ENCODE results near the gene WSCD1. TPM values are rescaled to one million over a fixed set of nuclear protein-coding genes. Genes with fewer than 3 reads are reported as not detected.

The WSCD1 gene
- total and polyA plus RNA-seq, 2 donors (not counting 3 experiments of a cell fraction or from before 2014, with no cell fraction given) = 21.5 to 49.4 TPM

- intact Hi-C loops (cut with micrococcal nuclease) = no loop called here
- peaks cover 3 to 6% of the 10 kb centered on the region in 2 experiments for H3K36me3 ChIP-seq (ENCODE audit: control insufficient read depth in 2 of 2, extremely low read depth in 1 of 2, insufficient read depth in 2 of 2, low read length in 2 of 2)
- no peak overlapping the region for H3K4me2 ChIP-seq (ENCODE audit: insufficient read depth, low read length)
- FAIRE-seq (no peak), DNase-seq (ENCODE audit: low read depth, low spot score) (no peak)
- no TSS peak for BruUV-seq (replicated peaks)
- no peaks in the 10 kb centered on the region for H3K79me2 ChIP-seq (ENCODE audit: control insufficient read depth, insufficient read depth, low read length)
- peaks cover 11% of the 10 kb centered on the region for H3K4me1 ChIP-seq (ENCODE audit: control insufficient read depth, extremely low read depth, insufficient read depth, low read length)
- dilution Hi-C loops (cut with MboI; ENCODE audit: extremely low pct_ligation_motif_present, low sequenced_read_pairs) = no loop called here
- POLR2A ChIA-PET = no interaction called here
- no peak overlapping the region for H2AFZ ChIP-seq (ENCODE audit: low read depth, low read length)
- no peaks in the 10 kb centered on the region for H4K20me1 ChIP-seq (replicated peaks; ENCODE audit: control insufficient read depth, extremely low read depth, insufficient read depth, low read length)
- H3K4me3 ChIP-seq (replicated peaks in 1 of 3; ENCODE audit: insufficient read depth in 1 of 3, low read depth in 1 of 3, low read length in 3 of 3) = no peak overlapping the region
- no peak overlapping the region for H3K27ac ChIP-seq (ENCODE audit: insufficient read depth, low read depth, low read length)
- TF ChIP-seq CTCF (IDR thresholded peaks at IDR 0.05; ENCODE audit: extremely low read depth in 1 of 2, insufficient read depth in 1 of 2, low read depth in 1 of 2, low read length in 2 of 2) (no peak), POLR2AphosphoS5 (IDR thresholded peaks at IDR 0.05; ENCODE audit: insufficient read depth, low read depth, low read length) (no peak), JUN (IDR thresholded peaks at IDR 0.05; ENCODE audit: borderline replicate concordance, insufficient read depth, insufficient read length, low read depth) (no peak), POLR2A (IDR thresholded peaks at IDR 0.05; ENCODE audit: low read depth, low read length) (no peak), MYC (IDR thresholded peaks at IDR 0.05; ENCODE audit: low read depth, low read length) (no peak), GATA2 (IDR thresholded peaks at IDR 0.05; ENCODE audit: insufficient read depth, insufficient read length, low read depth, low read length) (no peak), MAX (IDR thresholded peaks at IDR 0.05; ENCODE audit: insufficient read depth, insufficient read length) (no peak), FOS (IDR thresholded peaks at IDR 0.05; ENCODE audit: borderline replicate concordance, insufficient read depth, low read length) (no peak), EZH2 (IDR thresholded peaks at IDR 0.05; ENCODE audit: borderline replicate concordance, low read depth, low read length, severe bottlenecking) (no peak)
- no peak overlapping the region for H3K9ac ChIP-seq (replicated peaks; ENCODE audit: extremely low read depth, insufficient read depth, low read length)
- H3K9me3 ChIP-seq (replicated peaks; ENCODE audit: control insufficient read depth, insufficient read depth, low read length) = no peaks in the 10 kb centered on the region
- no peaks in the 10 kb centered on the region for H3K9me1 ChIP-seq (replicated peaks; ENCODE audit: control insufficient read depth, extremely low read depth, insufficient read depth, low read length)
- CTCF ChIA-PET = no interaction called here
- H3K27me3 ChIP-seq (ENCODE audit: control insufficient read depth in 2 of 2, insufficient read depth in 2 of 2, low read length in 2 of 2) = no peaks in the 10 kb centered on the region
Measured at GRCh38 chr17:6108382-6108781, 38.2 kb downstream of the WSCD1 start.

All from endothelial cell of umbilical vein (primary cell).